Hindlimb muscle (tissue), 1 donor: ENCODE results near the gene HSD3B7. TPM values are rescaled to one million over a fixed set of nuclear protein-coding genes. Genes with fewer than 3 reads are reported as not detected.

Experiments used
- DNase-seq: peaks from one replicate; pipeline ENCODE4 v3.0.0-alpha.2; 2013
- polyA plus RNA-seq: library from polyadenylated mRNA; unstranded; fragments of 120-200 nt; gene quantifications from one replicate; pipeline ENCODE4 v1.2.1, GENCODE V29; 2013; ENCODE audit not compliant: insufficient read length

HSD3B7 gene
- polyA plus RNA-seq, 1 donor: 12.6 TPM

GRCh38 chr16:30983898-30984610, 953 bp upstream of the HSD3B7 start:
- DNase-seq: no peak

- no peak for DNase-seq
These were observed 558 bp downstream of the HSD3B7 start for GRCh38 chr16:30985401-30986128.

- no peak for DNase-seq
These were observed 1.4 kb downstream of the HSD3B7 start for GRCh38 chr16:30986129-30986991.

DNA sequence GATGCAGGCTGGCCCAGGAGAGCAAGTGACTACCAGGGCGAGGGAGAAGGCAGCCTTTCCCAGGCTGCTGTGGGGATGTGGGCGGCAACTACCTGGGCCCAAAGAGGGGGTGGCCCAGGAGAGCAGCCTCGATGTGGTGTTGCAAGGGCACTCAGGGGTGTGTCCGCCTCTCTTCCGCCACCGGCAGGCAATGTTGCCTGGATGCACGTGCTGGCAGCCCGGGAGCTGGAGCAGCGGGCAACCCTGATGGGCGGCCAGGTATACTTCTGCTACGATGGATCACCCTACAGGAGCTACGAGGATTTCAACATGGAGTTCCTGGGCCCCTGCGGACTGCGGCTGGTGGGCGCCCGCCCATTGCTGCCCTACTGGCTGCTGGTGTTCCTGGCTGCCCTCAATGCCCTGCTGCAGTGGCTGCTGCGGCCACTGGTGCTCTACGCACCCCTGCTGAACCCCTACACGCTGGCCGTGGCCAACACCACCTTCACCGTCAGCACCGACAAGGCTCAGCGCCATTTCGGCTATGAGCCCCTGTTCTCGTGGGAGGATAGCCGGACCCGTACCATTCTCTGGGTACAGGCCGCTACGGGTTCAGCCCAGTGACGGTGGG, 2.7 kb downstream of the HSD3B7 start:
- no peak for DNase-seq

GRCh38 chr16:30989469-30990047, 4.6 kb downstream of the HSD3B7 start:
- DNase-seq: no peak

- DNase-seq: no peak
These were observed 5.1 kb downstream of the HSD3B7 start for GRCh38 chr16:30990105-30990504.

GRCh38 chr16:30991052-30991451, 6.0 kb downstream of the HSD3B7 start:
- DNase-seq: no peak

- no peak for DNase-seq
These were observed 7.3 kb downstream of the HSD3B7 start for GRCh38 chr16:30992276-30992780.

GRCh38 chr16:30992931-30993816, 8.2 kb downstream of the HSD3B7 start:
- DNase-seq: no peak

- DNase-seq: no peak
These were observed 10.9 kb downstream of the HSD3B7 start for GRCh38 chr16:30995927-30996323.

- peak; percentile 65 for DNase-seq
These were observed 11.4 kb downstream of the HSD3B7 start for GRCh38 chr16:30996324-30996984.

DNA sequence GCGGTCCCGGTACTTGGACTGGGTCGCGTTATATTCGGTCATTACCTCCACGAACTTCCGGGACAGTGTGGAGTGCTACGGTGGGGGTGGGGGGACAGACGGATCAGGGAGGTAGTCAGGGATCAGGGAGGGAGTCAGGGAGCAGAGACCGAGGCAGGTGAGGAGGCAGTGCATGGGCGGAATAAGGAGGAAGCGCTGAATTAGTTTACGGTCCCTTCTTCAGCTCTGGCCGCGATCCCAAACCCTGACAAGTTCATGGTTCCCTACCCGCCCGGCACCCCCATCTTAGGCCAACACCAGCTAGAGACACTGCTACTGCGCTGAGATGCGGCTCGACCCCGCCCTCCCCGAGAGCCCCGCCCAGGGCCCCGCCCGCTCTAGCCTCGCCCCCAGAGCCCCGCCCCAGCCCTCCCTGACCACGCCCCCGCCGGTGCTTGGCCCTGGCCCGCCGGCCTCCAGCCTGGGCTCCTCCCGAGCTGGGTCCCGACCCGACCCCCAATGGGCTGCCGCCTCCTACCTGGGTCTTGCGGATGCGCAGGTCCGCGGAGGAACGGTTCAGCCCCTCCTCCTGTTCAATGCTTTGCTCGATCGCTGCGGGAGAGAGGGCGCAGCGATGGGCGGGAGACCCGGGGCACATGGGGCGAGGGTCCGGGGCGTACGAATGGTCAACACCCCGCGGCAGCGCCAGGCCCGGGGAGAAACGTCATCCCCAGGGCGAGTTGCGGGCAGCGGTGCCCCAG, 12.1 kb downstream of the HSD3B7 start:
- DNase-seq: no peak

DNA sequence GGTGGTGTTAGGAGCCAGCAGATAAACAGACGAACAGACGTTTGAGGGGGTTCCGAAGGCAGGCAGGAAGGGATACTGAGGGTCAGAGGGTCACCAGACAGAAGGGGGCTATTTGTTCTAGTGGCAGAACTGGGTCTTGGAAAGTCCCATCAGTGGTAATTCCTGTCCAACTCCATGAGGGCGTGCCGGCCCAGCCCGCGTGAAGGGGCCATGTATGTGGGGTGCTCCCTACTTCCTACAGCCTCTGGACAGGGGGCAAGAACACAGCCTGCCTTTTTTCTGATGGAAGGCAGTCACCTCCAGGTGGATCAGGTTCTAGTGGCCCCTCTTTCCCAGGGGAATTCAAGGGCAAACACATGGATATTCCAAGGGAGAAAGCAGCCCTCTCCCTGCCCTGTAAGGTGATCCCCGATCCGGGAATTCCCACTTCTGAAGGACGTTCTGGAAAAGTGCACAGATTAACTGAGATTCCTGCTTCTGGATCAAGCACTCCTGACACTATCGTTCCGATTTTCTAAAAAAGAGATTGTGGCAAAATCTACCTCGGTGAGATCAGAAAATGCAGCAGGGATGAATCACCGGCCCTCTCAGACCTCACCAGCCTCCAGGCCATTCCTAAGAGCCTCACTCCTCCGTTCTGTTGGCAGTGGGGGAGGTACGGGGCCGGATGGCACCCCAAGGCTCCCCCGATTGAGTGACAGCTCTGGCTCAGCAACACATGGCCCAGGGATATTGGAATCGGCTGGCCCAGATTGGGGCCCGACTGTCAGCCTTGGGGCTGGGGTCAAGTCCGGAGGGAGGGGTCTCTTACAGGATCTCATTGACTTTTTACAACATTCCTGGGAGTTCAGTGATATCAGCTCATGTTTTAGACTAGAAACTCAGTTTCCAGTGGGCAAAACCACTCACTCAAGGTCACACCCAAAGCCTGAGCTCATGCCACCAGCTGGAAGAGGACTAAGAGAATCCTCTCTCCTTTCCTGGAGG, 13.0 kb downstream of the HSD3B7 start:
- DNase-seq: no peak

DNA sequence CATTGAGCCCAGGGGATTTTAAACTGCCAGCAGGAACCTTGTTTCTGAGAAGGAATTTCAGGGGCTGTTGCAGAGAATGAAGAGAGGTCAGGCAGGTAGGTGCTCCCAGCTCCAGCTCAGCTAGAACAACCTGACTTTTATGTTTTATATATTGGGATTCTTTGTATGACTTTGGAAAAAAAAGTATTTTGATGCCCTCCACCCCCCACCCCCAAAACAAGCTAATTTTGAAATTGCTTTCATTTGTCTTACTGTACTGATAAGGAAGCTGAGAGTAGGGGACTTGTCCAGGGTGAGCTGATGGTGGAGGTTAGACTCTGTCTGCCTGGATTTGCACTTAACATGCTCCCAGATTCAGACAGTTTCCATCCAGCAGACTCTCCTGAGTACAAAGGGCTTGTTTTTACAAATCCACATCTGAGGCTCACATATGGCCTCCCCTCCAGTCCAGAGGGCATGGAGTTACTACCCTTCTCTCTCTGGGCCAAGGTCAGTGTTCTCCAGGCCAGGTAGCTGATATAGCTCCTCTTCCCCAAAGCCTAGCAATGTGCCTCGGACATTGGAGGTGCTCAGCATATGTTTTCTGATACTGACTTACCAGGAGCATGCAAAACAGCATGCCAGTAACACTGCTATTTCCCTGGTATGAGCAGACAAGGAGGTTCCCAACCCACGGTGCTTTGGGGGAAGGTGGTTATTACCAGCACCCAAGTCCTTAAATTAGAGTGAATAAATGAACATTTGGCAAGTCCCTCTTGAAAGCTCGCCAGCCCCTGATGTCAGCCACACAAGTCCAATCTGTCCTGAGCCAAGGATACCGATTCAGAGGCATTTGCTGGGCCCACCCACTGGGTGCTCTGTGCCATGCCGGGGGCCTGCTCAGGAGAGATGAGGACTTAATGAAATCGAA, 14.1 kb downstream of the HSD3B7 start:
- no peak for DNase-seq

GRCh38 chr16:31000671-31001382, 15.8 kb downstream of the HSD3B7 start:
- no peak for DNase-seq

- no peak for DNase-seq
These were observed 16.7 kb downstream of the HSD3B7 start for GRCh38 chr16:31001507-31002249.
